Cerebellar nuclear complex (tissue), 1 donor: ENCODE data around the gene COL27A1.

Source experiments
- DNase-seq, 2 experiments: peaks; one replicate each; lab custom pipeline; 2025; lab: John Stamatoyannopoulos, UW

Gene COL27A1

DNA sequence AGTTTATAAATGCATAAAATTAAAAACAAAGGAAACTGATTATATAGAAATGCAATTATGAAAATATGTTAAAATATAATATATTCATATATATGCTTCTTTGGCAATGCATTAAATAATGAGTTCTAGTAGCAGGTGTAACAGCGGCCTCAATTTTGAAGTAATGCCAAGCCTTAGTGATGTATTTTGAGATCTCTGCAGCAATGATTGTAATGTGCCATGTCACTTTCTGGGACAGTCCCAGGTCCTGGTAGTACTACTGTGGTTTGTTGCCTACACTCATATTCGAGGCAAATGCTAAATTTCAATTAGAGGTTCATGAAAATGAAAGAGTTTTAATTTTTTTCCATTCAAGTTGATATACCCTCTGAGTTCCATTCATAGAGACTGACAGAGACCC, 91.7 kb downstream of the COL27A1 start:
- DNase-seq, result peak; percentile 35 to 59

DNA sequence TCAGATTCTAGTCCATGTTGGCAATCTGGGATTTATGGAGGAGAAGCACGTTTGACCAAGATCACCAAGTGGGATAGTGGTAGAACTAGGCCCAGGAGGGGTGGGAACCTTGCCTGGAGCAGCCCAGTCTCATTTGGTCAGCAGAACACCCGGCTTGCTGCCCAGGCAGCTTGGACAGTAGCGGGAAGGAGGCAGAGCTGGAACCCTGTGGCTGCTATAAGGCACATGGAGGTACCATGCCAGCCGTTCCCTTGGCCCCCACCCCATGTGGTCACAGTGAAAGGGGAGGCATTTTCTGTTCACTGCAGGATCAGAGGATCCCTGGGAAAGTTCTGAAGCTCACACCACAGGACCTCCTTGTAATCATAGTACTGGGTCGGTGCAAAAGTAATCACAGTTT, 92.2 kb downstream of the COL27A1 start:
- DNase-seq, result no peak

DNA sequence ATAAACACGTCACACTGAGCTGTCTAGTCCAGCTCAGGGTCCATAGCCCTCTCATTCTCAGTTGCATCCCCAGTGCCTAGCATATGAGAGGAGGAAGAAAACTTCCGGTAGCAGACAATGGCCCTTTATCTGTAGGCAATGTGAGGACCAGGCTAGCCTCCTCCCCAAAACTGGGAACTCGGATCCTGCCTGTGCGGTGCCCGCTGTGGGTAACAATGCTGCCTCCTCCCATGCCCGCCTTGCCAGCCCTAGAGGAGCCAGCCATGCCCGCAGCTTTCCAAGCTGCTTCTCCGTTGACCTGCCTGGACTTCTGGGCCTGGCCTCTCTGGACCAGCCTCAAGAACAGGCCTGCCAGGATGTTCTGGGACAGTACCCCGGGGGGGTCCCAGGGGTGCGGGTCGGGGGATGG, 93.0 kb downstream of the COL27A1 start:
- DNase-seq, result peak in 1 of 2 experiments; percentile 34

DNA sequence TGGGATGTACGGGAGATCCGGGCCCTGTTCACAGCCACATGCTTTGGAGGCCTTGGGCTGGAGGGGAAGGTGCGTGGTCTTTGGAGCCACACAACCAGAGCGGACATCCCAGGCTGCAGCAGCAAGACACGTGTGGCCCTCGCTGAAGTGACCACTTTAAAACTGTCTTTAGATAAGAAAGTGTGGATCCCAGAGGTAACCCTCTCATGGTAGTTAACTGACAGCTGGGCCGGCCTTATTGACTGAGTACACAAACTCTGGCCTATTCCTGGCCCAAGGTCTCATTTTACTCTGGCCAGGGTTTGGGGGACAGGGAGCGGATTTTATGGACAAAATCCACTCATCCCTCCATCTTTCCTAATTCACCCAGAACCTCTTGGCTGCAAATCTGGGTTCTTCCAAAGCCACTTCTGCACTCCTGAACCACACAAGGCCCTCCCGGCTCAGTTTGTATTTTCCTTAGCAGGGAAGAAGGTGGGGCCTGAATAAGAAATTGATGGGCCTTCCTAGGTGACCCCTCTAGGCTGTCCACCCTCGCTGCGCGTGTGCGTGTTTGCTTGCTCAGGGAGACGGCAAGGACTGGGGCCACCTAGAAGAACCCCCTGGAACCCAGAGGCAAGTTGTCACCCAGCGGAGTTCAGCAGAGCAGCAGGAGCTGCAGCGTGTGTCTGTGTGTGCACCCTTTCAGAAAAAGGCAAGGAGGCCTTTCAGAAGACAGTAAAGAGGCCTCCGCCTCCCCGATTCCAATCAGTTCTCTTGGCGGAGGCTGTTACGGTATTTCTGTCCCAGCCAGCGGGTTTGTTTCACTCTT, 94.3 kb downstream of the COL27A1 start:
- DNase-seq, result no peak

DNA sequence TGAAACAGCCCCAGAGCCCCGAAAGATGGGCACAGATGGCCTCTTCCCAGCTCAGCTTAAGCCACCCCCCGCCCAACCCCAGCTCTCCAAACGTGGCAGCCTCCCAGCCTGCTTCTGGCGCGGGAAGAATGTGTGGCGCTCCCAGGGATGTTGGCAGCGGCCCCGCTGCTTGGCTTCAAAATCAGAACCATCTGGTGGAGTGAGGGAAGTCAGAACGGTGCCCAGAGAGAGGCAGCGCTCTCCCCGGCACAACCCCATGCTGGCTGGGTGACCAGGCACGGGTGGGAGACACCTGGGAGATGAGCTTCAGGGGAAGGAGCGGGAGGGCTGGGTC, 94.9 kb downstream of the COL27A1 start:
- DNase-seq, result peak; percentile 40 to 84

DNA sequence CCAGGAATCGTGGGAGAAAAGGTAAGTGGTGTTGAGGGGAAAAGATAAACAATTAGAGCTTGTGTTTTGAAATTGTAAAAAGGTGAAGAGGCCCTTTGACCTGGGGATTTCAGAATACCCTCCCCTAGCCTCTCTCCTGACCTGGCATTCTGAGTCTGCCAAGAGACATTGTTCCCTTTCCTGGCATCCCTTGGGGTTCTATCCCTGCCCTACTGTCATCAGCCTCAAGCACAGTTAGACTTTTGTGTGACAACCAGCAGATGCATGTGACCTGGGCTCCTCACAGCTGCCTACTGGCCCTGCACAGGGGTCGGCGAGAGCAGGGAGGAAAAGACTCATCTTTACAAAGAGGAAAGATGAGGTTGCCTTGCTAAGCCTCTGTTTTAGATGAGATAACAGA, 95.3 kb downstream of the COL27A1 start:
- DNase-seq, result no peak

DNA sequence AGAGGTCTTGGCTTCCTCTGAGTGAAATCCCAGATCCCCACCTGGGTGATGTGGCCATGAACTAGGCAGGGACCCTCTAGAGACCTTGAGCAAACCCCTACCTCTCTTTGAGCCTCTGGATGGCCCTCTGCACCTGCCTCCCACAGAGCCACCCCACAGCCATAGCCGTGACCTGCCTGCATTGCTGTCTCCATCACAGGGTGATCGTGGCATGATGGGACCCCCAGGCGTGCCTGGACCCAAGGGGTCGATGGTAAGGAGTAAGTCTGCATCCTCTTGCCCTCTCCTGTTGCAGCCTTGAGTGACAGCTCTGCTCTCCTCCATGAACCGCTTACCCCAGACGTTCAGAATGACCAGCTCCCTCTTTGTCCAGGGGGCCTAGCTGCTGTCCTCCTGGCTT, 97.1 kb downstream of the COL27A1 start:
- DNase-seq, result no peak

DNA sequence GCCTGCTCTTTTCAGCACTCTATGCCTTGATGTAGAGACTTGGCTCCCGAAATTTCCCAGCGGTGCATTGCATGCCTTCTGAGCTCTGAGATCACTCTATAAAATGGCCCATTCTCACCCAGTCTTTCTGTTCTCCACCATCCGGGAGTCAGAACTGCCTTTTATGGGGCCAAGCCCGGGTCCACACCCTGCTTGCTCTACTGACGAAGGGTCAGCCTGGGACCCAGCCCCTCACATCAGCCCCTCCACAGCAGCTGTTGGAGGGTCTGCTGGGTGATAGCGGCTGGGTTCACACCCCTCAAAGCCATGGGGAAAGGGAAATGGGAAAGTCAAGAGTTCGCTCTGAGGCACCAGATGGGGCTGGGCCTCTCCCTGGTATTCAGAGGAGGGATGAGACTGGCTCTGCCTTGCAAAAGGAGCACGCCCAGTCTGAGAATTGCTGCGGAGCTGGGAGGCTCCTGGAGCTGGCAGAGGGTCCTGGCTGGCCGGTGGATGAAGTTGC, 101.5 kb downstream of the COL27A1 start:
- DNase-seq, result no peak

DNA sequence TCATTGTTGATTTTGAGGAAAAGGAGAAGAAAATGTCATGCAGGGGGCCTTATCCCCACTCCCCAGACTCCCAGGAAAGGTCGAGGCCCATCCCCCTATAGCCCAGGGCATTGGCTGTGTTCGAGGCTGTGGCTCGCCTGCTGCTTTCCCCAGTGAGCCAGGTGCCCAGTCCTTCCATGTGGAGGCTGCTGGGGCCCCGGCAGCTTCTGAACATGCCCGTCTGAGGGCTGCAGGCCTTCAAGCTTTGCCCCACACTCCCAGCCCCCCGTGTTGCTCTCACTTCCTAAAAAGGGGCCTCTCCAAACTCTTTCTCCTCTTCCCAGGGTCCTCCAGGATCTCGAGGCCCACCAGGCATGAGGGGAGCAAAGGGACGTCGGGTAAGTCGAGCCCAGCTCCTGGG, 102.9 kb downstream of the COL27A1 start:
- DNase-seq, result no peak

DNA sequence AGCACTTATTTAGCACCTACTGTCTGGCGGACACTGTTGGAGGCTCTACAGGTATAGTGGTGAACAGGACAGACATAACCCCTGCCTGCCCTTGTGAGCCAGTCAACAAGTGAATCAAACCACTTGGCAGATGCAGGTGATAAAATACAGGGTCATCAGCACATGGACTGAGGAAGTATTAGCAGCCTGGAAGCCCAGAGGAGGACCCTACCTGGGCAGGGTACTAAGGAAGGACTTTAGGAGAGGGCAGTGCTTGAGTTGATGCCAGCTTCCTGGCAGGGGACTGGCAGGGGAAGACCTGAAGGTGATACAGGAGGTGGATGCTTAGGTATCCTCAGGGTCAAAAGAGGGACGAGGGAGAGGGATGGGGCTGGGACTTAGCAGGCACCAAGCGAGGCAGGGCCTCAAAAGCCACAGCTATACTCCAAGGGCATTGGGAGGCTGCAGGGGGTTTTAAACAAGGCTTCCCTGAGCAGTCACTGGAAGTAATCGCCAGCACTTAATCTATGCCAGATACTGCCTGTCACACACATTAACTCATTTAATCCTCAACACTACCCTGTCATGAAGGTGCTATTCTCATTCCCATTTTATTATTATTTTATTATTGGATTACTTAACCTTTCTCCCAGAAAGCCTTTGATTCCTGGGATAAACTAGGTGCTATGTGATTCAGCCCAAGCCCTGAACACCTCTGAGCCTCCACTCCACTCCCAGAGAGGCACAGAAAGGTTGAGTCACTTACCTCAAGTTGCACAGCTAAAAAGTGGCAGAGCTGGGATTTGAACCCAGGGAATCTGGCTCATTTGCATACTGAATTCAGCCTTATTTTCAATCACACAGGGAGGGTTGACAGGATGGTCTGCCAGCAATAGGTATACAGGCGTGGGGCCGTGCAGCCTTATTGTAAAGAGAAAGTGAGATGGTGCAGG, 103.8 kb downstream of the COL27A1 start:
- no peak for DNase-seq

DNA sequence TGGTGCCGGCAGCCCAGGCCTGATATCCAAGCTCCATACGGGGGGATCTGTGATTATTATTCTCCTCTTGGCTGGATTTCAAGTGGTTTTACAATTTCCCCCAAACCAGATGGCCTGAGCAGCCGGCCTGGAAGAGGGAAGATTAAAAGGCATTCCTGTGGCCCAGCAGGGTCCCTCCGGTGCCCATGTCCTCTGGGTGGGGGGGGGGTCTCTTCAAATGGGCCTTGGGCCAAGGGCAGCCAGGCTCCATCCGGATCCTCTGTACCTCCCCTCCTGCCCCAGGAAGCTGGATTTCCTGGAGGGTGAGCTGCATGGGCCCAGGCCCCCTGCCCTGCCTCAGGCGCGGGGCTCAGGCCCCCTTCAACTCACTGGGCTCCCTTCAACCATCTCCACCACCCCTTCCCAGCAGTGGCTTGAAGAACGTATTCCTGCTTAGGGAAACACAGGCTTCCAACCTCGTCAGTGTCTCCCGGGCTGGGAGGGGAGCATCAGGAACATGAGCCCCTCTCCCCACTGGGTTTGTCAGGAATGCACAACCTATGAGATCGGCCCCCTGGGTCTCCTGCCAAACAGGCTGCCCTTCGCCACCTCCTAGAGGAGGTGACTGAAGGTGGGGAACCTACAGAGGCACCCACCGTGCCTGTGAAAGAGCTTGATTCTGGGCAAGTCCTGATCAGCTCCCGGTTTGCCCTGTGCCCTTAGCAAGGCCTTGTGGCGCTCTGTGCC, 104.6 kb downstream of the COL27A1 start:
- DNase-seq, result peak; percentile 38 to 83

DNA sequence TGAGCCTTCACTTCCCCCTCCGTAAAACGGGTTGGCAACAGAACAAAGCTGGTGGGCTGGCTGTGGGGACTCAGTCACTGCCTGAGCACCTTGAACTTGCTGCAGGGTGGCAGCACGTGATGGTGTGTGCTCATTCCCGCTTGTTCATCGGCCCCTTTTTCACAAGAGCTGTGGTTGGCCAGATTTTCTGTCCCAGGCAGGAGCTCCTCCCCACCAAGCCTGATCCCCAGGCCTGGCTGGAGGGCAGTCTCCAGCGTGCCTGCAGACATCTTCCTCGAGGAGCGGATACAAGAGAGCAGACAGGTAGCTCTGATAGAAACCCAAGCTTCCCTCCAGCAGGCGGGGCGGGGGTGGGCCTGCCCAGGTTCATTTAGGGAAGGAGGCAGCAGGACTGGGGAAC, 105.7 kb downstream of the COL27A1 start:
- DNase-seq, result no peak

DNA sequence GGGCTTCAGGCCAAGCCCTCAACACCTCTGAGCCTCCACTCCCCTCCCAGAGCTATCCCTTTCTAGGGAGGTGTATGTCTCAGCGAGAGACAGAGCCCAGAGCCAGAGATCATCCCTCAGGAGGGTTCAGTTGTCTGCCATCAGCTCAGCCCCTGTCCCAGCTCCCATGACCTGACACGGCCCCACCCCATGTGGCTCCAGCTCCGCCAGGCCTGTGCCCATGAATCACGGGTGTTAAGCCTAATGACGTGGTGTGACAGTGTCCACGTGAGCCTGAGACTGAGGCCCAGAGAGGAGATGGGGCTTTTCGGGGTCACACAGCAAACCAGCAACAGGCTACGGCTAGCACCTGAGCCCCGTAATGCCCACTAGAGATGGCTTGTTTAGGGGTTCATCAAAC, 106.7 kb downstream of the COL27A1 start:
- no peak for DNase-seq

DNA sequence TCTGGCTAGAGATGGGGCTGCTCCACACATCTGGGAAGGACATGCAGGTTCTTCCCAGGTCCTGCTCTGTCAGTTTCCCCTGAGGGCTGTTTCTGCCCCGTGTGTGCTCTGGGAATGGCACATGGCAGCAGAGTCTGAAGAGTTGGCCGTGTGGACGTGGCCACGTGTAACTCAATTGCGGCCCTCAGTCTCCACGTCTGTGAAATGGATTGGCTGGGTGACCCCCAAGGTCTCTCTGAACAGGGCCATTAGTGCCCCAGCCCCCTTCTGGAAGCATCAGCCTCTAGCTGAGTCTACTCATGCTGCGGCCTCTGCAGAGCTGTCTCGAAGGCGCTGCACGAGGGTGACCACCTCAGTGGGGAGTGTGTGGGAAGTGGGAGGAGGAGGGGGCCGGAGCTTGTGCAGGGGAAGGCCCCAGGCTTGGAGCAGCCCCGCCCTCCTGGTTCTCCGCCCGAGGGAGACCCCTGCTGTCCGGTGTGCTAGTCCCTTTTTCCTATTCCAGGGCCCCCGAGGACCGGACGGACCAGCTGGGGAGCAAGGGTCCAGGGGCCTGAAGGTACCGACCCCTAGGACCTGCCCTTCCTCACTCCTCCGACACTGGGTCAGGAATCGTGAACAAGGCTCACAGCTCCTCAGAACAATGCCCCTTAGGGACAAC, 108.6 kb downstream of the COL27A1 start:
- no peak for DNase-seq

DNA sequence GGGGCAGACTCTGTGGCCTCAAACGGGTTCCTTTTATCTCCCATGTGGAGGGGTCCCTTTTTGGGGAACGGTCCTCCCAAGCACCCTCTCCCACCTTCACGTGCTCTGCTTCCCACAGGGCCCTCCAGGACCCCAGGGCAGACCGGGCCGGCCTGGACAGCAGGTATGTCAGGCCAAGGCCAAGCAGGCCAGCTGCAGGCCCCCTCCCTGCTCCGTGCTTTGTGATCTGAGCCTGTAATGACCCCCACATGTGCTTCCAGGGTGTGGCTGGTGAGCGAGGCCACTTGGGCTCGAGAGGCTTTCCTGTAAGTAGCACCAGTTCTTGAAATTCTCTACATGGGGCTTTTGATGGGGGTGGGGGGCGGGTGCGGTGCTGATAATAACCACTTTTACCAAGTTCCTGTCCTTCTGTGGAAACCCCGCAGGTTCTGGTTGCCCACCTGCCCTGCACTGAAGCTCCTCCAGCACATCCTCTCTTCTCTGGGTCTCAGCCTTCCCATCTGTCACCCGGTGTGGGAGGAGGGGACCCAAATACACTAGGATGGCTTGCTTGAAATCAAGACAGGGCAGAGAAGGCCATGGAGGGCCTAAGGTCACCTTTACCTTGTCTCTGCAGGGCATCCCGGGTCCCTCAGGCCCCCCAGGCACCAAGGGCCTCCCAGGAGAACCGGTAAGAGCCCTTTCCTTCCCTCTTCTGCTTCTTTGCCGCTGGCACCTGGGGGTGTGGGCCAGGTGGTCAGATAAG, 109.6 kb downstream of the COL27A1 start:
- no peak for DNase-seq

DNA sequence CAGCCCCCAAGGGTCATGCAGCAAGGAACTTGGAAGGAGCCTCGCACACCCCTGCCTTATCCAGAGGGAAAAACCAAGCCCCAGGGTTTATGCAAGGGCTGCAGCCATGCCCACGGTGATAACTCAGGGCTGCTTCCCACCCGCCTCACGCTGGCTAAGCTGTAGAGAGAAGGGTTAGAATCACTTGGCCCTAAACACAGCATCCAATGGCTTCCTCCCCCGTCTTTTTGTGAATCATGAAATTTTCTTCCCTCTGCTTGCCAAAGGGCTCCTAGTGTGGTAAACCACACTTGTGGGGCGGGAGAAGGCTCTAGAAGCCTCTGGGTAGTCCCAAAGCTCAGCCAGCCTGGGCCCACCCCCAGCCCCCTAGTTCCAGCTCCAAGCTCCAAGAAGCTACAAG, 111.6 kb downstream of the COL27A1 start:
- DNase-seq, result no peak

DNA sequence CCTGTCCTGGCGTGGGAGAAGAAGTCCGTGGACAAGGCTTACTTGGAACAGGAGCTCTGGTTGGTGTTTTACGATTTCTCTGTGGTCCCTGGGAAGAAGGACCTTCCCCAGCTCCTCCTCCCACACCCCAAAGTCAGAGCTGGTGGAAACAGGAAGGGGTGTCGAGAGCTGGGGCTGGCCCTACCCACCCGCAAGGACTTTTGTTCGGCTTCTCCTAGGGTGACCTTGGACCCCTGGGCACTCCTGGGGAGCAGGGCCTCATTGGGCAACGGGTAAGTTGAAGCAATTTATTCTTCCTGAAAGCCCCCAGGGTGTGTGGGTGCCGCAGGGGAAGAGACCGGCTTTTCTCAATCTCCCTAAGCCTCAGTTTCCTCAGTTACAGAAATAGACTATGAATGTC, 113.7 kb downstream of the COL27A1 start:
- DNase-seq, result no peak

DNA sequence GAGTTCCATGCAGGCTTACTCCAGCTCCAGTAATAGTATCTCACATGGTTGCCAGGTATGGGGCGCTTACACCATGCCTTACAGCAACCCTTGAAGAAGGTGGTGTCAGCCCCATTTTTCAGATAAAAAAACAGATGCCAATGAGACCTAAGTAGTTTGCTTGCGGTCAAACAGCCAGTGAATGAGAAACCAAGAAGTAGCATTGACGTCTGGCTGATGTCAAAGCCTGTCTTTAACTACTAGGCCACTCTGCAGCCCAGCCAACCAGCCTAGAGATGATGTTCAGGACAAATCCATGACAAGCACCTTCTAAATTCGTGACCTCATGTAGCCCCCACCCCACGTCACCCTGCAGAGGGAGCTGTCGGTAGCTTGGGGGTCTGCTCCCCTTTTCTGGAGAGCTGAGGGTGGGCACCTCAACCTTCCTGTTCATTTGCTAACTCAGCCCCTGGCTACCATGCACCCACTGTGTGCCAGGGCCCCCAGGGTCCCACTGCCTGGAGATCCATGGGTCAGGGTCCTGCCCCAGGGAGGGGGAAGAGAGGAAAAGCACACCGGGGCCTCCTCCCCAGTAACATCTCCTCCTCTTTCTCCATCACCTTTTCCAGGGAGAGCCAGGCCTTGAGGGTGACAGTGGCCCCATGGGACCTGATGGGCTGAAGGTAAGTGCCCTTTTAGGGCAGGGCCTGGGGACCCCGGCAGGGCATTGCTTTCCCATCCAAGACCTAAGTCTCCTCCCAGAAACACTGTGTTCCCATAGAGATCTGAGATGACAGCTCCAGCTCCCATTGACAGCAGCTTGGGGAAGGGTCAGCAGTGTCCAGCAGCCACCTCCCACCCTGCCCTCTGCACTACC, 115.0 kb downstream of the COL27A1 start:
- no peak for DNase-seq

DNA sequence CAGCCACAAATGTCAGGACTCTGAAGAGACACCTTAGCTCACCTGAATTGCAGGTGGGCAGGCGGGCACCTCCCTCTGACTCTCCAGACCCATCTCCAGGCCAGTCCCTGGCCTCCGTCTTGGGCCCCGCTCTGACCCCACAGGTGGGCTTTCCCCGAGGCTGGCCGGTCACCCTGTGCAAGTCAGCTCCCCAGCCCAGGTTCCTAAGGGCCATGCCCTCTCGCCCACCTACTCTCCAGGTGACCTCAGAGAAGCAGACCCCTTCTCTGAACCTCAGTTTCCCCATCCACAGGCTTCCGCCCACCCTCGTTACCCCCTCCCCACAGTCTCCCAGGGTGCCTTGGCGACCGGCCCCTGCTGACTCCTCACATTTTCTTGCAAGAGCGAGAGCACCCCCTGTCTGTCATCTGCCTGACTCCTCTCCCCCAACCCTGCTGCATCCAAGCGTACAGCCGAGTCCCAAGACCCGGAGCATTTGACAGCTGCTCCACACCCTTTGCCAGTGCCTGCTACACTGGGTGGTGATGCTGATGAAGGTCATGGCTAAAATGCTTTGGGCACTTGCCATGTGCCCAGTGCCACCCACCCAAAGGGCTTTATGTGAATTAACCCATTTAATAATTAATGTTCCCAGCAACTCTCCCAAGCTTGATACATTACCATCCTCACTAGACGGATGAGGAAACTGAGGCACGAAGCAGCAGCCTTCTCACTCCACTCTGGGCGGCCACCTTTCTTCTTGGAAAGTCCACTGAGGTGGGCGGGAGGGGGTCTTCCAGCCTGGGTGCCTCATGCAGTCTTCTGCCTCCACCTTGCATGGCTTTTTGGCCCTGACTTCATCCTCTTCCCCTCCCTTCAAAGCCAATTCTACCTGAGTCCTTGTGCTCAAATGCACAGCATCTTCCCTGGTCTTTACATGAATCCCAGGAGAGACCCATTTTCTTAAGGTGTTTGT, 116.5 kb downstream of the COL27A1 start:
- no peak for DNase-seq
